GM18867 (cell line): ENCODE results near the gene F2RL1.
"Not testable (repeated sequence)": the region's sequence is repeated elsewhere in the genome, so short reads cannot be mapped to it uniquely, and the experiment has no call there.

Experiments used
- ATAC-seq: cut with Tn5 transposase; IDR thresholded peaks from one replicate; pipeline ENCODE4 v1.9.1; 2021; ENCODE audit warnings: mild to moderate bottlenecking, moderate library complexity; ENCODE audit not compliant: unreplicated experiment

The F2RL1 gene

DNA sequence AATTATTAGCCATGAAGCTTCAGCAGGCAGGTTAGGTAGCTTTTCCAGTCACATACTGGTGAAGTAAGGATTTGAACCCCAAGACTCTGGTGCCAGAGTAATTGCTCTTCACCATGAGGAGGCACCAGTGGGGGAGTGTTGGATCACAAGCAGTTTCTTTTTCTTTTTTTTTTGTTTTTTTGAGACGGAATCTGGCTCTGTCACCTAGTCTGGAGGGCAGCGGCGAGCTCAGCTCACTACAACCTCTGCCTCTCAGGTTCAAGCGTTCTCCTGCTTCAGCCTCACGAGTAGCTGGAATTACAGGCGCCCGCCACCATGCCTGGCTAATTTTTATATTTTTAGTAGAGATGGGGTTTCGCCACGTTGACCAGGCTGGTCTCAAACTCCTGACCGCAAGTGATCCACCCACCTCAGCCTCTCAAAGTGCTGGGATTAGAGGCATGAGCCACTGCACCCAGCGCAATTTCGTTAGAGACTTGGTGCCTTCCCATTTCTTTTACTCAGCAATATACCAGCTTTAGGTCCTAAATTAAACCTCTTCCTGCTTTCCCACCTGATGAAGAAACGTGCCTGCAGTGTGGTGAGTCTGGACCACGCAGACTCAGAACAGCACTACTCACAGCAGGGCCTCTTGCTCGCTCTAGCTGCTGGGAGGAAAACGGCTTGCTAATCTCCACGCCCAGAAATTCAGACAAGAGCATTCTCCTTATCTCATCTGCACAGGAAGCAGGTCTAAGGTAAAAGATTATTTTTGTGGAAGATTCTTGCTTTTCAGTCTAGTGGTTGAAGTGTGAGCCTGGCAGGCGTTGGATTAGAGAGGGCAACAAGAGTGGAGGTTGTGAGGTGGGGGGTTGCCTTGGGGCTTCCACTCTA is 30.8 kb downstream of the F2RL1 start, which contains the start of gene S100Z:
Gene S100Z (plus strand): TSS at position 596 of the 873 bp plus-strand sequence. CDS start 25,346 bp downstream, outside the sequence.
- ATAC-seq = no peak

DNA sequence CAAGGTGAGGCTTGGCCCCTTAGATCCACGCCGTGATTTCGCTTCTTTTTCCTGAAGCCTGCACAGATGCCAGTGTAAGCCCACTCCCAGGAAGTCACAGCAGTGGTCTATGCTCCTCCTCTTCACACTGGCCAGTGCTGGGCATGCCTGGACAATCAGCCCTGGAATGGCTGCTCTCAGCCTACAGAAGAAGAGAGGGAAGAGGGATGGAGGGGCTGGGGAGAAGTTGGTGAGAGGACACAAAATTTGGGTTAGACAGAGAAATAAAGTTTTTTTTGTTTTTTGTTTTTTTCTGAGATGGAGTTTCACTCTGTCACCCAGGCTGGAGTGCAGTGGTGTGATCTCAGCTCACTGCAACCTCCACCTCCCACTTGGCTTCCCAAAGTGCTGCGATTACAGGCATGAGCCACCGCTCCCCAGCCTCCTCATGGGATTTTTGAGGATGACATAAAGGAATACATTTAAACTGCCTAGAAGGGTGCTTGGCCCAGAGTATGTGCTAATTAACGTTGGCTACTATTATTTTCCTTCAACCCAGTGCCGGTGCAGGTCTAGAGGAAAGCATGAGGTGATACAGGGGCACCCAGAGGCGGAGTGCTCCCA is 31.8 kb downstream of the F2RL1 start:
- no peak for ATAC-seq

DNA sequence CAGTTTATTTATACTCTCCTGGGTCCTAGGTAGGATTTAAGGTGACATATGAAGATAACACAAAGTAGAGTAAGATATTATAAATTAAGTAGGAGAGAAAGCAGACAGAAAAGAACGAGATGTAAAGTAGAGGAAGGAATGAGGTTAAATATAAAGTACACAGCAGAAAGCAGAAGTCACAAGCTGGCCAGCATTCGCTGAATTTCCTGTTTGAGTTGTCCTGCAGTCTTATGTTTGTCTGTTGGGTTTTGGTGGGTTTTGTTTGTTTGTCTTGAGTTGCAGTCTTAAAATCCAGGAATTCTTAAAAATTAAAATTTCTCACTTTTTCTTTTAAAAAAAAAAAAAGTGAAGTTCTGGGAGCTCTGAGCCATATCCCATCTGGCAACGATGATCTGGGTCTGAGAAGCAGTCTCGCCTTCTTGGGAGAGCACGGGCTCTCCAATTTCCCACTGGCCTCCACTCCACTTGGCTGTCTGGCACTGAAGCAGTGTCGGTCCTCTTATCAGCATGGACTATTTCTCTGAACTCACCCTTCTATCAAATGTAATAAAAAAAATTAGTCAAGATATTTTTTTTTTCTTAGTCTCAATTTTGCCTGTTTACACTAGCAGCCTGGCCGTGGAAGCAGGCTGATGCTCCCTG is 33.0 kb downstream of the F2RL1 start:
- ATAC-seq = no peak

DNA sequence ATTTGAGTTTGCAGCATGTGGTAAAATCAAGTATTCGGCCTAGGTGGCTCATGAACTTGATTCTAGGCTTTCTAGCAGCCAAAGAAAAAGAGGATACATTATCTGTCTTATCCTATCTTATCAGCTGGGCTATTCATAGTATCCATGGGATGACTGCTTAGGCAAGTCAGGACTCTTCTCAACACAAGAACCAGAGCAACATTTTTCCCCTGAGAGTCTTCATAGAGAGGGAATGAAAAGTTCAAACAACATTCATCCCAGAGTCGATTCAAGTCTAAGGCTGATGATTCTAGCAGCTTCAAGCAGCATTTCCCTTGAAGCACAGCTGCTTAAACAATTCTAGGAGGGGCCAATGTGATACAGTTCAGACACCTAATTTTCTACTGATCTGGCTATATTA is 33.9 kb downstream of the F2RL1 start:
- ATAC-seq = no peak

DNA sequence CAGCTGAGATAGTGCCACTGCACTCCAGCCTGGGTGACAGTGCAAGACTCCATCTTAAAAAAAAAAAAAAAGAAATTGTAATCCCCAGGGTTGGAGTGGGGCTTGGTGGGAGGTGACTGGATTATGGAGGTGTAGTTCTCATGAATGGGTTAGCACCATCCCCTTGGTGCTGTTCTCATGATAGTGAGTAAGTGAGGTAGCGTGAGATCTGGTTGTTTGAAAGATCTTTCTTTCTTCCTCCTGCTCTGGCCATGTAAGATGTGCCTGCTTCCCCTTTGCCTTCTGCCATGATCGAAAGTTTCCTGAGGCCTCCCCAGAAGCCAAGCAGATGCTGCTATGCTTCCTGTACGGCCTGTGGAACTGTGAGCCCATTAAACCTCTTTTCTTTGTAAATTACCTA is 34.9 kb downstream of the F2RL1 start:
- not testable (repeated sequence) for ATAC-seq

DNA sequence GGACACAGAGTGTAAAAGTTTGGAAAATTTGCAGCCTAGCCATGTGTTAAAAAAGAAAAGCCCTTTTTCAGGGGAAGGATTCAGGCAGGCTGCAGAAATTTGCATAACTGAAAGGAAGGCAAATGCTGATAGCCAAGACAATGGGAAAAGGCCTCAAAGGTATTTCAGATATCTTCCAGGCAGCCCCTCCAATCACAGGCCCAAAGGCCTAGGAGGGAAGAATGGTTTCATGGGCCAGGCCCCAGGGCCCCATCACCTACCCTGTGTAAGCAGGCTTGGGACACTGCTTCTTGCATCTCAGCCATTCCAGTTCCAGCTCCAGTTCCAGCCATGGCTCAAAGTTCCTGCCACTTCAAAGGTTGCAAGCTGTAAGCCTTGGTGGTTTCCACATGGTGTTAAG is 35.8 kb downstream of the F2RL1 start:
- ATAC-seq = no peak

DNA sequence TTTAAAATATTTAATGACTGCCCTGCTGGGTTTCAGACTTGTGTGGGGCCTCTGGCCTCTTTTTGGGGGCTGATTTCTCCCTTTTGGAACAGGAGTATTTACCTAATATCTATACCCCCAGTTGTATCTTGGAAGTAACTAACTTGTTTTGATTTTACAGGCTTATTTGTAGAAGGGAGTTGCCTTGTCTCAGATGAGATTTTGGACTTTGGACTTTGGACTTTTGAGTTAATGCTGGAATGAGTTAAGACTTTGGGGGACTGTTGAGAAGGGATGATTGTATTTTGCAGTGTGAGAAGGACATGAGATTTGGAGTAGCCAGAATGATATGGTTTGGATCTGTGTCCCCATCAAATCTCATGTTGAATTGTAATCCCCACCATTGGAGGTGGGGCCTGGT is 36.7 kb downstream of the F2RL1 start:
- not testable (repeated sequence) for ATAC-seq

DNA sequence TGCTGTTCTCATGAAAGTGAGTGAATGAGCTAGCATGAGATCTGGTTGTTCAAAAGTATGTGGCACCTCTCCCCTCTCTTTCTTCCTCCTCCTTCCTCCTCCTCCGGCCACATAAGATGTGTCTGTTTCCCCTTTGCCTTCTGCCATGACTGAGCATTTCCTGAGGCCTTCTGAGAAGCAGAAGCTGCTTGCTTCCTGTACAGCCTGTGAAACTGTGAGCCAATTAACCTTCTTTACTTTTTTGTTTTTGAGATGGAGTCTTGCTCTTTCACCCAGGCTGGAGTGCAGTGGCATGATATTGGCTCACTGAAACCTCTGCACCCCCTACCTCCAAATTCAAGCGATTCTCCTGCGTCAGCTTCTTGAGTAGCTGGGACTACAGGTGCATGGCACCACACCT is 37.1 kb downstream of the F2RL1 start:
- ATAC-seq = peak; percentile 52

DNA sequence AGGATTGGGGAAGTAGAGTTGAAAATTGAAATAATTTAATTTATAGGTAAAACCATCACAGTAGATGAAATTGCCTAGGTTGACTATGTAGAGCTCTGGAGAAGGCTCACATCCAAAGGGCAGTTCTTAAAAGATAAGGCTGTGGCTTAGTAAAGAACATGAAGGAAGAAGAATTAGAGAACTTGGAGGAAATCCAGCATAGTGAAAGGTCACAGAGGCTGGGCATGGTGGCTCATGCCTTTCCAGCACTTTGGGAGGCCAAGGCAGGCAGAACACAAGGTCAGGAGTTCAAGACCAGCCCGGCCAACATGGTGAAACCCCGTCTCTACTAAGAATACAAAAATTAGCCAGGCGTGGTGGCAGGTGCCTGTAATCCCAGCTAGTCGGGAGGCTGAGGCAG is 38.0 kb downstream of the F2RL1 start:
- not testable (repeated sequence) for ATAC-seq

DNA sequence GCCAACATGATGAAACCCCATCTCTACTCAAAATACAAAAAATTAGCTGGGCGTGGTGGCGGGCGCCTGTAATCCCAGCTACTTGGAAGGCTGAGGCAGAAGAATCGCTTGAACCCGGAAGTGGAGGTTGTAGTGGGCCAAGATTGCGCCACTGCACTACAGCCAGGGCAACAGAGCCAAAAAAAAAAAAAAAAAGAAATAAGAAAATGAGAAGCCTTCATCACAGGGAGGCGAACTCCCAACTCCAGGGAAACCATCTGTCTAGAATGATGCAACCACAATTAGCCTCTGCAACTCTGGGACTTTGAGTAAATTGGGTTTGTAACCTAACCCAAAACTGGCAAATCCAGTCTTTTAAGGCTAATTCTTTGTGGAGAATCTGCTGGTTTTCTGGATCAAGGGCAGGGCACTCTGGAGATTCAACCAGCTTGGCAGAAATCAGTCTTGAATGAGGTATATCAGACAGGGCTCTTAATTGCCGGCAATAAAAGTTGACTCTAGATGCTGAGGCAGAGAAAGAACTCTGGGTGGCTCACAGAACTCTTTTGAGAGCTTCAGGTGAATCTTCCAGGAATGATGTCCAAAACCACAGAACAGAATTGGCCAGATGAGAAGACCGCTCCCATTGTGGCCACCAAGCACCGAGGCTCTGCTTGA is 40.9 kb downstream of the F2RL1 start:
- no peak for ATAC-seq

DNA sequence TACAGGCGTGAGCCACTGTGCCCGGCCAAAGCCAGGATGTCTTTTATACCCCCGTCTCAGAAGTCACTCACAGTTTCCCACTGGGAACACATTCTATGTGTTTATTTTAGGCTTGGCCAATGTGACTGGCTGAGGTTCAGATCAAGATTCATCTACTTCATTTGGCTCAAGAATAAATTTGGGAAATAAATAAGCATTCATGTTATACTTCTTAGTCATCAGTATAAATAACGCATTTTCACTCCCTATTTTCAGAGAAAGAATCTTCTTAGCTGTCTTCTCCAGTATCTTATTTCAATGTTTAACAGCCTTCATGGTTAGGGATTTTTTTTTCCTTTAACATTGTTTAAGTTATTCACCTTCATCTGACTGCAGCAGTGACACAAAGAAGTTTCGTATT is 42.8 kb downstream of the F2RL1 start:
- no peak for ATAC-seq

DNA sequence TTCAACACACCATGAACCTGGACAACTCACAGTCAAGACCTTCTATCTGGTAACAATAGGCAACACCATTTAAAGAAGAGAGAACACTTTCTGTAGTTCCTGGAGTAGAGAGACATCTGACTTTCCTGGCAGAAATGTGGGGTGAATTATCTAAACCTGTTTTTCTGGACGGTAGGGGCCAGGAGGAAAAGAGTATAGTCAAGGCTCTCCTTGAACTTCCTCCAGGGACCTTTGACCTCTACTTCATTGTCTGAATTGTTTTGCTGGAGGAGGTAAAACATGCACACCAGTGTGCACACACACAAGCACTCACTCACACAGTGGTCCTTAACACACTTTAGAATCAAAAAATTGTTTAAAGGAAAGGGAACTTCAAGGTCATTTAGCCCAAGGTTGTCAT is 44.2 kb downstream of the F2RL1 start:
- no peak for ATAC-seq

DNA sequence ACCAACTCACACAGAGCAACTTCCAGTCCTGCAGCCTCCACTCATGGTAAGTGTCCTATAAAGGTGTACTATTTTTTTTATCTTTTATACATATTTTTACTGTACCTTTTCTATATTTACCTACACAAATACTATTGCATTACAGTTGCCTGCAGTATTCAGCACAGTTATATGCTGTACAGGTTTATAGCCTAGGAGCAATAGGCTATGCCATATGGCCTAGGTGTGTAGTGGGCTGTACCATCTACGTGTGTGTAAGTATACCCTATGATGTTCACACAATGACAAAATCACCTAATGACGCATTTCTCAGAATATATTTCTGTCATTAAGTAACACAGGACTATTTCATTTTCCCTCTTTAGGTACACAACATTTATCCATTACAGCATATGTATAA is 47.7 kb downstream of the F2RL1 start:
- ATAC-seq = no peak

DNA sequence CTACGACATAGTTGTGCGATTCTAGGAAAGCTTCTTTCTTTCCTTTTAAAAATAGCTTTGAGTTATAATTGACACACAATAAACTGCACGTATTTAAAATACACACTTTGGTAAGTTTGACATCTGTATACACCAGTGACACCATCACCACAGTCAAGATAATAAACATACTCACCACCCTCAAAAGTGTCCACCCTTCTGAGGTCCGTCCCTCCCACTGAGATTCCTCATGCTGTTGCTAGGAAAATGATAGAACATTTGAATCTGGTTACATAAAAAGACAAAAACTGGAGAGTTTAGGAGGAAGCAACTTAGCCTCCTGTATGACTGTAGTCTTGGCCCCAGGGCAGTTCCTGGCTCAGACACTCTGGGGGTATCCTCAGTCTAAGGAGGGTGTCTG is 48.2 kb downstream of the F2RL1 start:
- no peak for ATAC-seq

DNA sequence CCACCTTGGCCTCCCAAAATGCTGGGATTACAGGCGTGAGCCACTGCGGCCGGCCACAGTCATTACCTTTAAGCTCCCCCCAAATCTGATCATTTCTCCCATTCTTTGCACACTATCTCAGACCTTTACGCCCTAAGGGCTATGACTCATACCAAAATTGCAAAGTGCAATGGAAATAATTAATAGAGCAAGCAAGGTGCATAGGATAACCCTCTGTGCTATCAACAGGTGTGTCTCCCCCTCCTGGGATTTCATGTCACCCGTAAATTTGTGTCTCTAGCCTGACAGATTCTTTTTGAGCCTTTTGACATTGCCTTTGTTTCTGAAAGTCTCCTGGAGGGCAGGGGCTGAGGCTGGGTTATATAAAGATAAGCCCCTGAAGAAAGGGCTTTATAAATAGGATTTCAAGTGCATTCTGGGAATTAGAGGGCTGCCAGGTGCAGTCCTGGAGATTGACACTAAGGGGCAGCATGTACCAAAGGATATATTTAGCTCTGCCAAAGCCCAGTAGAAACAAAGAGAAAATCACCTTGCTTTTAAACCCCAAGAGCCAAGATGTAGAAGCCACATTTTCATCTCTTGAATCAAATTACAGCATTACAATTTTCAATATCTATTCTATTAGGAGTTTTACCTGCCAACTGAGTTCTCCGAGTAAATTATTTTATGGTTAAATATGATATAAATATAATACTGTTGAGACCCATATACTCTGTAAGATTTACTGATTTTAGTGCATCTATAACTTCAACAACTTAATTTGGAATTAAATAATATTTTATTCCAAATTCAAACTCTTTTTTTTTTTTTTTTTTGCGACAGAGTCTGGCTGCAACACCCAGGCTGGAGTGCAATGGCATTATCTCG is 49.2 kb downstream of the F2RL1 start:
- ATAC-seq = peak; percentile 70

DNA sequence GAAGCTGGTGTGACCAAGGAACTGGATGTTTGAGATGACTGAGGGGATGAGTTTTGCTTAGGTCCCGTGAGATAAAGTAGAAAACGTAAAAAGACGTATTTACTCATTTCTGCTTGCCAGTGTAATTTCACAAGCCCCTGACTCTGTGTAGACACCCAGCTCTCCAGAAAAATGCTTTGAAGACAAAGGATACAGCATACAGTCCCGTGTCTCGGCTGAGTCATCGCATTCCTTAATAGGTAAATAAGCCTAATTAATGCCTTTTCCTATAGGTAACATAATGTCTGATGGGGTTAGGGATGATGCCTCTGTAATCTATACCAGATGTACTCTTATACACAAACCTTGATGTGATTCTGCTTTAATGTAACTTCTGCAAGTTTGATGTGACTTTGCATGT is 51.2 kb downstream of the F2RL1 start:
- ATAC-seq = no peak

DNA sequence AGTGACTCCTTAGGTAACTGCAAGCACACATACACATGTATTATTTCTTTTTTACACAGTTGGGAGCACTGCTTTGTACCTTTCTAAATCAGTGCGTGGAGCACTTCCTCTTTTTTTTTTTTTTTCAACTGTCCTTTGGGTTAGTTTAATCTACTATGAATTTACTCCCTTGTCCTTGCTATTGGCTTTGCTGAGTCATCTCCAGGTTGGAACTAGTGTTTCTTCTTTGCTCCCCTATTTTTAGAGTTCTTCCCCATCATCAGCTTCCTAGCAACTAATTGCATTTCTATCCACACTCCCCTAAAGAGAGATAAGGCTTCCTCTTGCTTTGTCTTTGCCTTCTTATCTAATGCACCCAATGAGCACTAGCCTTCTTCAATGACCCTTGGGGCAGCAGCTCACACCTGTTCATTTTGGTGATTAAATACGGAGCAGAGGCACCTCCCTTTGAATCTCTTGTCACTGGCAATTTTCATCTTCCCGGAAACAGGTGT is 55.3 kb downstream of the F2RL1 start:
- no peak for ATAC-seq
